ENCODE data around the gene L3MBTL1.

DNA sequence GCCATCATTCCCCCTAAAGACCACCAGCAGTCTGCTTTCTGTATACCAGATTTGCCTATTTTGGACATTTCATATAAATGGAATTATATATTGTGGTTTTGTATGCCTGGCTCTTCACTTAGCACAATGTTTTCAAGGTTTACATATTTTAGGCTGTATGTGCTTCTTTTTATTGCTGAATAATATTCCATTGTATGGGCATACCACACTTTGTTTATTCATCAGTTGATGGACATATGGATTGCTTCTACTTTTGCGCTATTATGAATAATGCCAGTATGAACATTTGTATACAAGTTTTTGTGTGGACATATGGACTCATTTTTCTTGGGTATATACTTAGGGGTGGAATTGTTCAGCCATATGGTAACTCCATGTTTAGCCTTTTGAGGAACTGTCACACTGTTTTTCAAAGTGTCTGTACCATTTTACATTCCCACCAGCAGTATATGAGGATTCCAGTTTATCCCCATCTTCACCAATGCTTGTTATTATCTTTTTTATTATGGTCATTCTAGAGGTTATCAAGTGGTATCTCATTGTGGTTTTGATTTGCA is 12.7 kb downstream of the L3MBTL1 start:
- no peak for TF ChIP-seq POLR2A (IDR thresholded peaks at IDR 0.05; ENCODE audit: low read length)
- TF ChIP-seq GATA1 (IDR thresholded peaks at IDR 0.05; ENCODE audit: low read depth, low read length): no peak

All from erythroblast (primary cell).